GM21529 (cell line): ENCODE results near the gene SNX32.

Source experiments
- ATAC-seq: cut with Tn5 transposase; IDR thresholded peaks from one replicate; pipeline ENCODE4 v1.9.1; 2021; ENCODE audit not compliant: unreplicated experiment

Gene SNX32

GRCh38 chr11:65865550-65866172 lies 31.9 kb downstream of the SNX32 start:
- ATAC-seq: no peak

GRCh38 chr11:65866509-65867283 lies 32.9 kb downstream of the SNX32 start:
- no peak for ATAC-seq

- ATAC-seq: no peak
Measured at GRCh38 chr11:65867284-65868071, 33.7 kb downstream of the SNX32 start.

GRCh38 chr11:65868076-65868667 lies 34.4 kb downstream of the SNX32 start:
- no peak for ATAC-seq

GRCh38 chr11:65868907-65869306 lies 35.1 kb downstream of the SNX32 start:
- ATAC-seq: no peak

- ATAC-seq: no peak
Measured at GRCh38 chr11:65869643-65870306, 36.0 kb downstream of the SNX32 start.

- ATAC-seq: no peak
Measured at GRCh38 chr11:65870307-65870658, 36.5 kb downstream of the SNX32 start.

GRCh38 chr11:65870706-65871681 lies 37.2 kb downstream of the SNX32 start:
- ATAC-seq: no peak

- ATAC-seq: no peak
Measured at GRCh38 chr11:65871811-65872548, 38.2 kb downstream of the SNX32 start.

GRCh38 chr11:65872586-65873317 lies 39.0 kb downstream of the SNX32 start, which contains the start of gene EFEMP2:
EFEMP2 (minus strand) TSS chr11:65872800; CDS start chr11:65872354, 446 bp downstream.
- ATAC-seq: no peak

GRCh38 chr11:65873318-65874156 lies 39.8 kb downstream of the SNX32 start:
- peak; percentile 77 for ATAC-seq

GRCh38 chr11:65879617-65880016 lies 45.9 kb downstream of the SNX32 start, which contains the start of gene CTSW:
CTSW (plus strand) TSS chr11:65879837; CDS start chr11:65879855, 18 bp downstream.
- no peak for ATAC-seq

- ATAC-seq: no peak
Measured at GRCh38 chr11:65880027-65880426, 46.3 kb downstream of the SNX32 start.

- no peak for ATAC-seq
Measured at GRCh38 chr11:65880844-65881421, 47.2 kb downstream of the SNX32 start.

- no peak for ATAC-seq
Measured at GRCh38 chr11:65882120-65883057, 48.6 kb downstream of the SNX32 start.
